HG03558 (cell line): ENCODE measurements around the gene LARP1.

ENCODE experiments used
- ATAC-seq: cut with Tn5 transposase; IDR thresholded peaks from one replicate; pipeline ENCODE4 v1.9.1; 2021; ENCODE audit warnings: moderate number of reproducible peaks; ENCODE audit not compliant: unreplicated experiment; ENCODE audit errors: extremely low read depth

The LARP1 gene

GRCh38 chr5:154786414-154786813 is 31.2 kb downstream of the LARP1 start:
- no peak for ATAC-seq

- ATAC-seq: no peak
These were observed 33.0 kb downstream of the LARP1 start for GRCh38 chr5:154788212-154788611.

- peak; percentile 83 for ATAC-seq
These were observed 36.4 kb downstream of the LARP1 start for GRCh38 chr5:154791535-154791934.

DNA sequence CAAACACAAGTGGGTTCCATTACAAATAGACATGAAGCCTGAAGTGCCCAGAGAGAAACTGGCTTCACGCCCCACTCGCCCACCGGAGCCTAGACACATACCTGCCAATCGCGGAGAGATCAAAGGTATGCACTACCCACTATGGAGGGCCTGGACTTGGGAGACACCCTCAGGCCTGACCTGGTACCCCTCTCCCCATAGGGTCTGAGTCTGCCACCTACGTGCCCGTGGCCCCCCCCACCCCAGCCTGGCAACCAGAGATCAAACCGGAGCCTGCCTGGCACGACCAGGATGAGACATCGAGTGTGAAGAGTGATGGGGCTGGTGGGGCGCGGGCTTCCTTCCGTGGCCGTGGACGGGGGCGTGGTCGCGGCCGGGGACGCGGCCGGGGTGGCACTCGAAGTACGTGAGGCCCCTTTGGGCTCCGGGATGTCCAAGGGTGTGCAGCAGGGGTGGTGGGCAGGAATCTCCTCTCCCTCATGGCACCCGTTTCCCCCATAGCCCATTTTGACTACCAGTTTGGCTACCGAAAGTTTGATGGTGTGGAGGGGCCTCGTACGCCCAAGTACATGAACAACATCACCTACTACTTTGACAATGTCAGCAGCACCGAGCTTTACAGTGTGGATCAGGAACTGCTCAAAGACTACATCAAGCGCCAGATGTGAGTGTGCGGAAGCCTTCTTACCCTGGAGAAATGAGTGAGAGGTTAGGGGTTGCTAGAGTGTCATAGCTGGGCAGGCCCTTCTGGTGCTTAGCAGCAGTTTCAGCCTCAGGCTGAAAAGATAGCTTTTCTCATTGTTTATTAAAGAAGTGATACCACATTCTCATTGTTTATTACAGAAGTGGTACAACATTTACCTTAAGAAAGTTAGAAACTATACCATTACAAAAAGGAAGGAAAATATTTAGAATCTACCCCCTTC is 38.7 kb downstream of the LARP1 start:
- no peak for ATAC-seq

DNA sequence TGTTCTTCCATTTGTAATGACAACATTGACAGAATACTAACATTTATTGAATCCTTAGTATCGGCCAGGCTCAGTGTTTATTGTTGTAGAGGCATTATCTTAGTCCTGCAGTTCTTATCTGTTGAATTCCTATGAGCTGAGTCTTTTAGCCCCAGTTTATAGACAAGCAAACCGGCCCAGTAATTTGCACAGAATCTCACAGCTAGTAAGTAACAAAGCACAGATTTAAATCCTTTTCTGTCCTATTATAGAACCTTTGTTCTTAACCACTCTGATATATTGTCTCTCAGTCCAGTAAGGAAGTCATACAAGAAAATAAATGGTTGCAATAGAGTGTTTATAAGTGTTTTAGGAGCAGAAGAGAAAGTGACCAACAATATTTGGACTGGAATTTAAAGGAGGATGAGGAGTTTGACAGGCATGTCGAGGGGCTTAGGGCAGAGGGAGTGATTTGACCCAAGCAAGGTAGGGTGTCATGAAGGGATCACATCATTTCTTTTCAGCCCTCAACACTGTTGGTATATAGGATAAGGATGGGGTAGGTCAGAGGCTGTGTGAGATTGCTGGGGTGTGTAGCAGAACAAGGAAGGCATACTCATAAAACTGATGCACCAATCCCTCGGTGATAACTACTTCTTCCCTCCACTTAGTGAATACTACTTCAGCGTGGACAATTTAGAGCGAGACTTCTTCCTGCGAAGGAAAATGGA is 39.5 kb downstream of the LARP1 start:
- ATAC-seq: no peak

DNA sequence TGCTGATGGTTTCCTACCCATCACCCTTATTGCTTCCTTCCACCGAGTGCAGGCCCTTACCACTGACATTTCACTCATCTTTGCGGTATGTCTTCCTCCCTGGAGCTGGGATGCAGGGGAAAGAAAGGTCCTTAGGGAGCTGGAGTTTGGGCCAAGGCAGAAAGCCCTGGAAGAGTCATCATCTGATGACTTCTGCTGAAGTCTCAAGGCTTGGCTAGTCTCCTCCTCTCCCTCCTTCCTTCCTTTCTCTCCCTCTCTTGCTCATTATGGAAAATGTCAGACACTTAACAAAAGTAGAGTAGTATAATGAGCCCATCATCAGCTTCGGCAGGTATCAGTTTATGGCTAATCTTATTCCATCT is 40.0 kb downstream of the LARP1 start:
- no peak for ATAC-seq

- ATAC-seq: no peak
These were observed 42.6 kb downstream of the LARP1 start for GRCh38 chr5:154797762-154798161.

DNA sequence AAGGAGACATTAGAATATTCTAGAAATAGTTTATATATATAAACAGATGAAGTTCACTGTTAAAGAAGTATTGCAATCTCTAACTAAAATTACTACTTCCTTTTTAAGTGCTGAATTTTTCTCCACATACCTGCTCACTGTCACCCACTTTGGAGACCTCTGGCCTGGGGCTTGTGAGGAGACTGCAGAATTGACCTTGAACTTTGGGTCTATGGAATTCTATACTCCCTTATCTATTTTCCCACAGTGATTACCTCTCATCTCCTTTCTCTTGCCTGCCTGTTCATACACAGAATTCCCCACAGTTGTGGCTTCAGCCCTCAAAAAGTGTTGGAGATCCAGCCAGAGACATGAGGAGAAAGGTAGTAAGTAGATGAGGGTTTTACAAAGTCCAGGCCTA is 45.4 kb downstream of the LARP1 start:
- ATAC-seq: no peak

- no peak for ATAC-seq
These were observed 45.9 kb downstream of the LARP1 start for GRCh38 chr5:154801083-154801482.

GRCh38 chr5:154802050-154802449 is 46.9 kb downstream of the LARP1 start:
- no peak for ATAC-seq

DNA sequence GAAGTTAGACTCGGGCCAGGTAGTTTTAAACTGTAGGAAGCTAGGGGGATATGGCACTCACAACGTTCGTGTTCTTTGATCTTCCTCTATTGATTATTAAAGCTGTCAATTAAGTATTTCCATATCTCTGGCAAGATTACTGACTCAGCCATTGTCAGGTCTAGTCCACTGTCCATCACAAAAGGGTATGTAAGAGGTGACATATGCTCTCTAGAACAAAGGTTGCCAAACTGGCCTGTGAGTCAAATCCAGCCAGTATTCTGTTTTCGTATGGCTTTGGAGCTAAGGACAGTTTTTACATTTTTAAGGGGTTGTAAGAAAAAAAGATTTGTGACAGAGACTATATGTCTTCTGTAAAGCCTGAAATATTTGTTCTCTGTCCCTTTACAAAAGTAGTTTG is 51.0 kb downstream of the LARP1 start:
- no peak for ATAC-seq

- ATAC-seq: no peak
These were observed 56.1 kb downstream of the LARP1 start for GRCh38 chr5:154811239-154811638.

GRCh38 chr5:154811653-154812465 is 56.7 kb downstream of the LARP1 start:
- no peak for ATAC-seq

- ATAC-seq: no peak
These were observed 58.0 kb downstream of the LARP1 start for GRCh38 chr5:154813158-154813557.

GRCh38 chr5:154813736-154814135 is 58.6 kb downstream of the LARP1 start:
- ATAC-seq: no peak

- ATAC-seq: no peak
These were observed 59.8 kb downstream of the LARP1 start for GRCh38 chr5:154815025-154815424.

DNA sequence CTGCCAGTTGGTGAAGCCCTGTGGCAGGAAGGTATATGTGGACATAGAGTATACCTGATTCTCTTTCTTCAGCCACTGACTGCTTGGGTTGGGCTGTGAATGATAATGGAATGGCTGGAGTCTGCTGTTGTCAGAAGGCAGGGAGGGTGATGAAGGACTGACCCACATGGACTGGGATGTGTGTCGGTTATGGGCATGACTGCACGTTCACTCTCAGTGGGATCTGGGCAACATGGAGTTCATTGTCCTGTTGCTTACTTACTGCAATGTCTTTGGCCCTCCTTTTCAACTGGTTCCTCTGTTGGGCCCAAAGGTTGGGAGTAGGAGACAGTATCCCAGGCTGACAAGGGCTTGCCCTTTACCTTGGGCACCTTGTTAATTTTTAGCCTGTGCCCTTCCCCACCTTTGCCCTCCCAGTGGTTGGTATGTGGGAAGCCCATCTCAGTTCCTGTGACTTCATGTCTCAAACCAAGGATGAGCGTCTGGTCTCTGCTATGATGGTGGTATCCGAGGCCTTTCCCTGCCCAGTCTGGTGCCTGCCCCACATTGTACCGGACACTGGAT is 60.6 kb downstream of the LARP1 start:
- no peak for ATAC-seq

DNA sequence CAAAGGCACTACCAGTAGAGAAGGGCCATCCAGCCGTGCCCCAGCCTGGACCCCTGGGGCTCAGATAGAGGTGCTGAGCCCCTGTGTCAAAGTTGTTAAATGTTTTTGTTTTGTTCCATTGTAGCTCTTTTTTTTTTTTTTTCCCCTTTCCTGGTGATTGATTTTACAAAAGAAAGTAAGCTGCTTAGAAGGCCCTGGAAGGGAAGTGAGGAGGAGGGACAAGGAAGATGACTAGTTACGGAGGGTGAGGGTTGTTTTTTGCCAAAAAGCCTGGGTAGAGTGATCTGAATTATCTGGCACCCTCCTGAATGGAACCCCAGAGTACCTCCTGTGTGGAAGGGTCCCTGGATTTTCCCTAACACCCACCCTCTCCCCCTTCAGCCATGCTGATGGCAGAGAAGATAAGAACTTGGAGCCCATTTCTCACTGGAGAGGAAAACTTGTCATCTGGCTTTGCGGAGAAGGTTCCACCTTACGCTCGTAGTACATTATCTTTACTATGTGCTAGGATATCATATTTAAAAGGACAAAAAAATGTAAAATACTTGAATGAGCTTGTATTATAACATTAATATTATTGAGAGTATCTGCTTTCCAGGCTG is 61.8 kb downstream of the LARP1 start:
- ATAC-seq: no peak

- ATAC-seq: no peak
These were observed 62.6 kb downstream of the LARP1 start for GRCh38 chr5:154817815-154818214.

- ATAC-seq: no peak
These were observed 63.4 kb downstream of the LARP1 start for GRCh38 chr5:154818471-154819116.
